HT1080 (cell line): ENCODE measurements around the gene BCL10. TPM values are rescaled to one million over a fixed set of nuclear protein-coding genes. Genes with fewer than 3 reads are reported as not detected.
"Not testable (repeated sequence)": the region's sequence is repeated elsewhere in the genome, so short reads cannot be mapped to it uniquely, and the experiment has no call there.

ENCODE experiments used
- DNase-seq: peaks from one replicate; pipeline ENCODE4 v3.0.0-alpha.2; 2015; ENCODE audit warnings: low read depth
- total RNA-seq: library from RNA; depleted of rRNA; stranded (reverse); fragments of >200 nt; shearing (Covaris generic); gene quantifications from 2 replicates; pipeline ENCODE4 v1.2.3, GENCODE V29; 2014

The BCL10 gene
- total RNA-seq, 1 experiment from 2014 or later: 20.3 TPM

DNA sequence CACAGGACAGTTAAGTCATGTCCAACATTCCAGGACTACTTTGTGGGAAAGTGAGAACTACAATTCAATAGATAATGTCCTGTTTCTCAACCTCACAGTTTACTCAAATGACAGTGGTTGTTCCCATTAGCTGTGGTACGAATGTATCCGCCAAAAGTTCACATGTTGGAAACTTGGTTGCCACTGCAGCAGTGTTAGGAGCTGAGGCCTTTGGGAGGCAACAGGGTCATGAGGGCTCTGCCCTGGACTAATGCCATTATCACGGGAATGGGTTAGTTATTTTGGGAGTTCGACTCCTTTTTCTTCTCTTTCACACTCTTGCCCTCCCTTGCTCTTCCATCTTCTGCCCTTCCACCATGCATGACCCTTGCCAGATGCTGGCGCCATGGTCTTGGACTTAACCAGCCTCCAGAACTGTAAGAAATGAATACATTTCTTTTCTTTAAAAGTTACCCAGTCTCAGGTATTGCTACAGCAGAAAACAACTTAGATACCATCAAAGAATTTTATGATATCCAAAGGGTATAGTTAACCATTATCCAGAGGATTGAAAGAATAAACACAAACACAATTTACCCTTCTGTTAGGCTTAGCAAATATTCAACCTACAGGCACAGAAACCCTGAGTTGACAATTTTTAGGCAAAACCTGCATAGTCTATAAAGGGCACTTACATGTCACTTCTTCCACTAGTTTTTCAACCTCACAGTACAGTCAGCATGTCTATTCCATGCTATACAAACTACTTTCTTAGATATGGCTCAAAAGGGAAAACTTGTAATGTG is 7.4 kb downstream of the BCL10 start:
- DNase-seq: no peak

DNA sequence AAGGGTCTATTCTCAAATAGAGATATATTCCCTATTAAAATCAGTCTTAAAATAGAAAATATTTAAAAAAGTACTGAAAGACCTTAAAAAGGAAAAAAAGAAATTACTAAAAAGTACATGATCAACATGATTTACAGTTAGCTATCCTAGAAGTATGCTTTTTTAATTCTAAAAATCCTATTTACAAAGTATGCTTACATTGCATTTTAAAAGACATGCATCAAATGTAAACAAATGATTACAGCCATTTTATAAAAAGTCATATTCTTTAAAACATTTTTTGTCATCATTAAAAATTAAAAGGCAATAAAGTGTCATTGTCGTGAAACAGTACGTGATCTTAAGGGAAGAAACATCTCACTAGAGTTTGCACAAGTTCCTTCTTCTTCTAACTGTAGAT is 9.1 kb downstream of the BCL10 start:
- no peak for DNase-seq

DNA sequence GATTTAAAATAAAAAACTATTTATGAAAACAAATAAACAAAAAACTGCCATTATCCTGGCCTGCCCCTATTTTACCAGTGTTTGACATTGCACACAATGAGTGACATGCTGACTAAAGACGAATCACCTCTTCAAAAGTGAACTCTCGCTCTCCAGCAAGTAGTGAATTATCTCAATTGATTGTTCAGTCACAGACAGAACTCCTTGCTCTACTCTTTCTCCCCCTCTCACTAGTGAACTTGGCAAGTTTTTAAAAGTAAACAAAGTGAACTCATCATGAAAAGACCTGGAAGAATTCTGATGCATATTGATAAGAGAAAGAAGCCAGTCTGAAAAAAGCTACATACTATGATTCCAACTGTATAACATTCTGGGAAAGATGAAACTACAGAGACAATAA is 12.3 kb downstream of the BCL10 start:
- peak; percentile 20 for DNase-seq

DNA sequence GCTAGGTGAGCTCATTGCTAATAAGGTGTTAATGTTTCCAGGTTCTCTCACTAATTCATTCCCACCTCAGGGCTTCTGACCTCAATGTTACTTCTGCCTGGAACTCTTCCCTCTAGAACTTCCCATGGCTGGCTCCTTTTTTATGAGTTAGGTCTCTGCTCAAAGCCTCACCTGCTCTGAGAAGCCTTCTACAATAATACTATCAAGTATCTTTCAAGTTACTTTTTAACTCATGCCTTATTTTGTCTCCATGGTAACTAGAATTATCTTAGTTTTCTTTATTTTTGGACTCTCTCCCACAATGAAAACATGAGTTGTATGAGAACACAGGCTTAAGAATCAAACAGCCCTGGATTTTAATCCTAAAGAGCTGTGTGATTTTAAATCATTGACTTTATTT is 13.4 kb downstream of the BCL10 start:
- no peak for DNase-seq

DNA sequence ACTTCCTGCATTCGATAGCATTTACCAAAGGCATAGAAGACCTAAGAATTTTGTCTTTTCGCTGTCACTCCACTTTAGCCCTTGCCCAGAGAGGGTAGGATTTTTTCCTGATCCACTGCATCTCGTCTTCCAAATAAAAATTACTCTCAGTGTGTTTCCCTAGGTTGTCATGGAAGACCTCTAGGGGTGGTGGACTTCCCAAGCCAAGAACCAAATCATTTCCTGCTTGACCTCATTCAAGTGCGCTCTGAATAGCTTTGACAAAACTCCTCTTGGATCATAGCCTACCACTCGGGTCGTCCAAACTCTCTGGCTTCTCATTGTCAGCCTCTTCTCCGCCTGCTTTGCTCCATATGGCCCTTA is 16.5 kb downstream of the BCL10 start:
- no peak for DNase-seq

DNA sequence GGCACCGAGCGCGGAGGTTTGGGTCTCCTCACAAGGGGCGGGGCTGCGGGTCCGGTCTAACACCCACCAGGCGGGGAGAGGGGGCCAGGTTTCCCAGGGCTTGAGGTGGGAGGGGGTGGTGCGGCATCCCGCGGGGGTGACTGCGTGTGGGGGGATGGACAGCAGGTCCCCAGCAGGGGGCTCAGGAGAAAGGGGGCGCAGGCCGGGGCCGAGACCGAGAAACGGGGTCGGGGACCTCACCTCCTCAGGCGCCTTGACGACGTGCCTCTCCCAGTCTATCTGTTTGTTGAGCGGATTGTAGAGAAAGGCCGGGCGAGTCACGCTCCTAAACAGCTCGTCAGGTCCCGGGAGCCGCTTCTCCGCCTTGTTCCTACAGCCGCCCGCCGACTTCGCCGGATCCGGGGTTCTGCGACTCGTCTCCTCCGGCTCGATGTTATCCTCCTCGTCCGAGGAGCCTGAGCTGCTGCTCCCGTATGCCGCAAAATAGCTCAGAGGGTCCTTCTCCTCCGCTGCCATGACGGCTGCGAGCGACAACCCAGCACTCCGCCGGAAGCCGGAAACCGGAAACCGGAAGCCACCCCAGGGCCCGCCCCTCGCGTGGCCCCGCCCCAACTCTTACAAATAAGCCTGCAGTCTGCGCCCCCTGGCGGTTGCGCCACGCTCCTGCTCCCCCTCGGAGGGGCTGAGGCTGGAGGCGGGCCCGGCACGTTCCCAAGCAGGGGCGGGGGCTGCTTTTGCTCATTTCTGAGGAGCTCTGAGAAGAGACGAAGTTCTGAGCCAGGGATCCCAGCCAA is 17.1 kb downstream of the BCL10 start, which contains the start of gene C1orf52:
TSS of gene C1orf52 (minus strand) at position 545 of the 794 bp plus-strand sequence. CDS start at position 516, 29 bp downstream.
- peak; percentile 90 for DNase-seq

DNA sequence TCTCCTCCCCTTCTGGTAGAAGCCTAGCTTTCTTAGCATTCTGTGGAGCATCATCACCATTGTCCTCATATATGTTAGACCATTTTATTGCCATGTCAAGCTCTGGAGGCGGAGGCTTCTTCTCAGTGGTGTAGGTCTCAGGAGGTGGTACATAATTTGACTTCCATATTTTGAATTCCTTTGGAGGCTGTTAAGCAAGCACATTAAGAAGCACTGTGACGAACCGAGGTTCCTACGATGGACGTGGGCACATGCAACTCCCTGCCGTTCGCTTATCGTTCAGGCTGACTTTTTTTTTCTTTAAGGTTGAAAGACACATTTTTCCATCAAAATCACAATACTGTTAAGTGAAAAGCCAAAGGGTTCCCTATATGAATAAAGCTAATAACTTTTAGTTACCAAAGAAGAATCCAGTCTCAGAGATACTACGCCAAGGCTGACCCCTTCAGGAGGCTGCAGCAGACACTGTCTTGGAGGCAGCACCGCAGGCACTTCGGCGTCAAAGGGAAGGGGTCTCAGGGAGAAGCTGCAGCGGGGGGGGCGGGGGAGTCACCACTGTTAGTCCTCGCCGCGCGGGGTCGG is 17.8 kb downstream of the BCL10 start:
- DNase-seq: no peak

DNA sequence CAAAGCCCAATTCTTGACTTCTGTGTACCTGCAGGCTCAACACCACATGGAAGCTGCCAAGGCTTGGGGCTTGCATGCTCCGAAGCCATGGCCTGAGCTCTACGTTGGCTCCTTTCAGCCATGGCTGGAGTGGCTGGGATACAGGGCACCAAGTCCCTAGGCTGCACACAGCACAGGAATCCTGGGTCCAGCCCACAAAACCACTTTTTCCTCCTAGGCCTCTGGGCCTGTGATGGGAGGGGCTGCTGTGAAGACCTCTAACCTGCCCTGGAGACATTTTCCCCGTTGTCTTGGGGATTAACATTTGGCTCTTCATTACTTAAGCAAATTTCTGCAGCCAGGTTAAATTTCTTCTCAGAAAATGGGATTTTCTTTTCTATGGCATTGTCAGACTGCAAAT is 27.4 kb downstream of the BCL10 start:
- DNase-seq: not testable (repeated sequence)

DNA sequence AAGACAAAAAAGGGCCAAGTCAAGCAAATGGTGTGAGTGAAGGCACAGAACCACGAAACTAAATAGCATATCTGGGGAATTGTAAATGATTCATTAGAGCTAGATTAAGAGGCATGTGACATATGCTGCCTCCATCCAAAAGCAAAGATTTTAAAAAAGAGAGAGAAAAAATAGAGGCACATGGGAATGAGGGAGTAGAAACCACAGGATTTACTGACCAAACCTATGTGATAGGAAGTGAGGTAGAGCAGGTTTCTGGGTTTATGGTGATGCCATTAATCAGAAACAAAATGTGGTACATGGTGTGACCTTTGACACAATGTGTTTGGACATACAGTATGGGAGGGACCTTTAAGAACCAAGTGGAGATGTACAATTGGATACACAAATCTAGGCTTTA is 30.5 kb downstream of the BCL10 start:
- no peak for DNase-seq

DNA sequence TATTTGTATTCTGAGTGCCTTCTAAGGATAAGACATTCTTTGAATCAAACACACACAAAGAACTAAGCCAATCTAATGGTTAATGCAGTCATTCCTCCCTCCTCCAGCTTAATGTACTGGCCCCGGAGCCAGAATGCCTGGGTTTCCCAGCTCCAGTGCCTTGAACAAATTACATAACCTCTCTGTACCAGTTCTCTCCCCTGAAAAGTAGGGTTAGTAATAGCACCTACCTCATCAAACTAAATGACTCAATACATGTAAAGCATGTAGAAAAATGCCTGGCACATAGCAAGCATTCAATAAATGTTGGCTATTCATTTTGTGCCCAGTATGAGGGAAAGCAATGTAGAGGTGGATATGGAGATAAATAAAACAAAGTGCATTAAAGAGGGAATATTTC is 31.0 kb downstream of the BCL10 start:
- DNase-seq: no peak

DNA sequence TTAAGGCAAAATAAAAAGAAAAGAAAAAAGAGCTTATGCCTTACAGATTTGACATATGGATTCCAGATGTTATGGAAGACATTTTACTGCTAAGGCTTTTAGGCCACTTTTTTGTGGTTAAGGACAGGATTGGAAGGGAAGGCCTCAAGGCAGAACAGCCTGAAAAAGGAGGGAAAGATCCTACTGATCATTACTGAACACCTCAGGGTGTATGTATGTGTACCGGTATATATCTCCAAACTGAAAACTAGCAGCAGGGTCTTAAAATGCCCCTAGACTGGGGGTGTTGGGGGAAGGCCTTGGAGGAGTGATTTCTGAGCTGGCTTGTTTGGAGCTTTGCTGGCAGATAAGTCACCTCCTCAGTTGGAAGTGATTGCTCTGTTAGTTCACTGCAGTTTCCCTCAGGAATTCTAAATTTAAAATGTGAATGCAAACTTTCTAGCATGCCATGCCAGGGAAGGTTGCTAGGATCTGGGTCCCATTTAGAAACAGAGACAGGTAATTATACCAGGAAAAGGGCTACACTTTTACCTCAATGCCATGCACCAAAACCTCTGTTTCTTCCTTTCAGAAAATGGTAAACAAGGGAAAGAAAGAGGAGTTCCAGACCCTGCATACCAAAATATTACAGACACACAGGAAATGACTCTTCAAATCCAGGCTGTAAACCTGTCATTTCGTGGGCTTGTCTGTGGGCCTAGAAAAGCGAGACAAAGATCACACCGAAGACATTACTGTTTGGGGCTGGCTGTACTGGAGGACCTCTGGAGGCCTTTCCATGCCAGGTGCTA is 32.0 kb downstream of the BCL10 start:
- peak; percentile 55 for DNase-seq

DNA sequence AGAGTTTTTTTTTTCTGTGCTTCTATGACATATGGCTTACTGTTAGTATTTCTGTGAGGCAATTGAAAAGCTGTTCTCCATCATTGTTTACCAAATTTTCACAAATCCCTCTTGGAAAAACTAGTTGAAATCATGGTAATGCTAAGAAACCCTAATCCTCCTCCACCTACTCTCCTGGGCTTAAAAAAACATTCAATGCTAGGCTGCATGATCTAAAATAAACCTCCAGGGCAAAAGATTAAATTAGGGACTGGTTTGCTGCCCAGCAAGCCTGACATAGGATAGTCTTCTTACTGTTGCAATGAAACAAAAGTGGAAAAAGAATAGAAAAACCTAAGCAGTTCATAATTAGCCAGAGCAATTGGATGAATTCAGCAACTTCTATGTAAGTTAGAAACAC is 33.1 kb downstream of the BCL10 start:
- DNase-seq: no peak

DNA sequence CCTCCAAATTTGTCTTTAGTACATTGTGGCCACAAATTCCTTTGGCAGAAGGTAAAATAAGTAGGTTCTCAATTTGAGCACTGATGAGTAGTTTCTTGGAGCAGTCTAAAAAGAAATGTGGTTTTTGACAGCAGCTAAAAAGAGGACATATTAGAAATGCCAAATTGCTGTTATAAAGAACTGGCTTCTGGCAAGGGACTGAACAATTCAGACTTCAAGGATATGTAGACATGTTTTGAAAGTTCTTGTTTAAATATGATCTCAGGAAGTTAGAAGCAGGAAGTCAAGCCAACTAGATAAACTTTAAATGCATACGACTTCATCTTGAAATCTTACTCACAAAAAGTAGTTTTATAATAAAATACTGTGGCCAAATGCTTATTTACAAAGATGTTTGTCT is 35.8 kb downstream of the BCL10 start:
- no peak for DNase-seq

DNA sequence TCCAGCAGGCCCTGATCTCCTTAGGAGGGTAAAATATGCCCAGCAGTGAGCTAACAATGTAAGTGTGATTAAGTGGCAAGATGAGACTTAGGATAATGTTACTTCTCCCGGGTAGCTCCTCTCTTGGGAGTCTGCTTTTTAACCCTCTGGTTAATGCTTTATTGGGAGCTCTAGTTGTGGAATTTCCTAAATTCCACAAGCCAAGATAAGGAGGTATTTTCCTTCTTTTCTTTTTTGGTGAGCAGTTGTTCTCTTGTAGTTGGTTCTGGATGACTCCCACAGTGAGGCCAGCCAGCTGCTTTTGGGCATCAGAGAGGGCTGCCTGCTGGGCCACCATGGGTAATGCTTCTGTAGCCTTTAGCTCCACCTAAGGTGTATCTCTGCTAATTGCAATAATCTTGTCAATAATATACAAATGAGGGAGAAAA is 36.2 kb downstream of the BCL10 start:
- no peak for DNase-seq

DNA sequence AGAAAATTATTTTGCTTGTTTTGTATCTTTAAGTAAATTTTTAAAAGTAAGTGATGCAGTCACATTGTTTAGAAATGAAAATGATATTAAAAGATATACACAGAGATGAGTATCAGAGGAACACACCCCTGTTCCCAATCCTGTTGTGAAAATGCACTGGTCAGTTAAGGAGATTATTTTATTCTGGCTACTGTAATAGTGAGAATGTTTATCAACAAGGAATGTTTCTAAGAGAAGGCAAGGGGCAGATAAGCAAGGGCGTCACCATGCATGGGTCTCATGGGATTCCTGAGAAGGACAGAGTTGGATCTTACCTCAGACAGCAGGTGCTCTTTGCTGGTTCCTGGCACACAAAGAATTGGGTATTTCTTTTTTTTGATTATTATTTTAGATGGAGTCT is 38.8 kb downstream of the BCL10 start:
- no peak for DNase-seq

DNA sequence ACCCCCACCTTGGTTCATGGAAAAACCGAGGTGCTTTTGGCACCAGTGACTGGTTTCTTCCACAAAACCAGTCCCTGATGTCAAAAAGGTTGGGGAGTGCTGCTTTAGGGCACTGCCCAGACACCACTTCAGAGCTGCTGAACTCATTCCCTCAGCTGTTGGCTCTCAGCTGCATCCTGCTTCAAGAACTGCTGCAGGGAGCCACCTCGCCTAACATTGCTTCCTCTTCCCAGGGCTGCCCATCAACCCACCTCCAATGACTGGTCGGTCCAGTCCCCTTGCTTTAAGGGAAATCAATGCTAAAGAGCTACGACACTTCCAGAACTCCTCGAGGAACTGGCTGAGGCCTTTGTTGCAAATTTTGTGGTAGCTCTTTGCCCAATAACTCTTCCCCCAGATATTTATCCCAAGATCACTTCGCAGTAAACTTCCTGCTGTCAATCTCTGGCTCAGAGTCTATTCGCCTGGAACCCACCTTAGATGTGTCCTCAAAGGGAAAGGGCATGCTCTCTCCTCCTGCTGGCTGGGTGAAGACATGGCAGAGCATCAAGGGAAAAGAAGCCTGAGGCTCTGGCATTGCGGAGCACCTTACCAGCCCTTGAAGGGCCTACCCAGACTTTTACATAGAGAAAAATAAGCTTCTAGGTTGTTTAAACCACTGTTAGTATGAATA is 46.0 kb downstream of the BCL10 start:
- DNase-seq: no peak

DNA sequence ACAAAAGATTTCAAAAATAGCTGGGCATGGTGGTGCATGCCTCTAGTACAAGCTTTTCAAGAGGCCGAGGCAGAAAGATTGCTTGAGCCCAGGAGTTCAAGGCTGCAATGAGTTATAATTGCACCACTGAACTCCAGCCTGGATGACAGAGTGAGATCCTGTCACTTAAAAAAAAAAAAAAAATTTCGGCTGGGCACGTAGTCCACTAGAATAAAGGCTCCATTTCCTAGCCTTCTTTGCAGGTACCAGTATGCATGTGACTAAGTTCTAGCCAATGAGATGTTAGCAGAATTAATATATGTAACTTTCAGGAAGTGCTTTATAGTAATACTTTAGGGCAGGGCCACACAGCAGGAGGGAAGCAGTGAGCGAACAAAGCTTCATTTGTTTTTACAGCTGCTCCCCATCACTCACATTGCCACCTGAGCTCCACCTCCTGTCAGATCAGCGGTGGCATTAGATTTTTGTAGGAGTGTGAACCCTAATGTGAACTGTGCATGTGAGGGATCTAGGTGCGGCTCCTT is 46.8 kb downstream of the BCL10 start:
- DNase-seq: peak; percentile 5

DNA sequence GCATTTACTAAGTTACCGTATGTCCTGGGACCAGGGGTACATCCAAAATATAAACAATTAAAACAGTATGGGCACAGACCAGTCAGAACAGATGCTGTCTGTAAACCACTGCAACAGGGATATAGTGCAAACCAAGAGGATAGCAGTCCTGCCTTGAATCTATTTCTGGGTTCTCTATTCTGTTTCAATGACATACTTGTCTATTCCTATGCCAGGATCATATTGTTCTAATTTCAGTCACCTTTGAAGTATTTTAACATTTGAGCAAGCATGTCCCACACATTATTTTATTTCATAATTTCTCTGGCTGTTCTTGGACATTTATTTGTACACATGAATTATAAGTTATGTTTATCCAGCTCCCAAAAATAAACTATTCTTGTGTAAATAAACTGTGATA is 47.5 kb downstream of the BCL10 start:
- DNase-seq: no peak

DNA sequence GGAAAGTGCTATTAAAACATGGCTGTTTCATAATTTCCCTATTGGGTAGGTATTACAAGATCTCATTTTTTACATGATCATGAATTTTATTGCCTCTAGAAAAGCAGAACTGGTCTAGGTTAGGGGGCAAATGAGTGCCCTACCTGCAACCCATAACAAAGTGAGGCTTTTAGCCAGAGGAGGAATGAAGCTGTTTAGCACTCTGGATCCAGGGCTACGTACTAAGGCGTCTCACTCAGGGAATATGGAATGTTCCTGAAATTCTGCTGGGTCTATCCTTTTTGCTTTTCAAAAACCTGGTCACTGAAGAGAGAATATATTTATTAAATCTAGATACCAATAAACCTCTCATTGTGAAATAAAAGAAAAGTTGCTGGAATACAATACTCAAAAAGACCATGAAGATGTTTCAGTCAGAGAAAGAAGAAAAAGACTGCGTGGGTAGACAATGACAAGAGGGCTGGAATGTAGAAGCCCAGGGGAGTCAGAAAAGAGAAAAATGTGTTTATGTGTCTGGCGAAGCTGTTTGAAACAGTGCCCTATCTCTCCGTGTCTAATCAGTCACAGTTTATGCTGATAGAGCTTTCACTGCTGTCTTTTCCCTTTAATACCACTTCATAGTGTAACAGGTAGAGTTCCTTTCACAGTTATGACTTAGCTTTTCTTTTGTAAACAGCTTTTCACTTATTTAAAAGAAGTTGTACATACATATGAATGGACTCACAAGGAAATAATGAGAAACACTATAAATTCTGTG is 50.6 kb downstream of the BCL10 start:
- no peak for DNase-seq
